Endothelial cell (in vitro differentiated cells): ENCODE data around the gene PPP1R26. TPM values are rescaled to one million over a fixed set of nuclear protein-coding genes. Genes with fewer than 3 reads are reported as not detected.

ENCODE experiments used
- DNase-seq: peaks from one replicate; pipeline ENCODE4 v3.0.0; 2021; ENCODE audit warnings: low spot score
- H3K27ac Mint-ChIP-seq: one replicate; pipeline ENCODE4 v1.8.0; 2021; ENCODE audit warnings: mixed read lengths, inconsistent platforms; ENCODE audit not compliant: unreplicated experiment
- H3K27me3 Mint-ChIP-seq: one replicate; pipeline ENCODE4 v1.8.0; 2021; ENCODE audit warnings: mild to moderate bottlenecking, moderate library complexity, mixed read lengths, inconsistent platforms; ENCODE audit not compliant: unreplicated experiment
- H3K36me3 Mint-ChIP-seq: one replicate; pipeline ENCODE4 v1.8.0; 2021; ENCODE audit warnings: mild to moderate bottlenecking, low read depth, mixed read lengths, inconsistent platforms; ENCODE audit not compliant: unreplicated experiment
- H3K4me1 Mint-ChIP-seq: one replicate; pipeline ENCODE4 v1.8.0; 2021; ENCODE audit warnings: mild to moderate bottlenecking, mixed read lengths, inconsistent platforms; ENCODE audit not compliant: unreplicated experiment
- H3K4me3 Mint-ChIP-seq: one replicate; pipeline ENCODE4 v1.8.0; 2021; ENCODE audit warnings: mild to moderate bottlenecking, mixed read lengths, inconsistent platforms; ENCODE audit not compliant: unreplicated experiment
- H3K9me3 Mint-ChIP-seq: one replicate; pipeline ENCODE4 v1.8.0; 2021; ENCODE audit warnings: mixed read lengths, inconsistent platforms; ENCODE audit not compliant: unreplicated experiment
- total RNA-seq: library from RNA; stranded (reverse); fragmentation: NEBNext Ultra II Directional; extraction: Animal tissue kit (Norgen Biotek cat#: 25700); gene quantifications from one replicate; pipeline ENCODE4 v1.2.1, GENCODE V29; 2021; ENCODE audit not compliant: unreplicated experiment
- TF ChIP-seq, protein P1 (sequence below): fragments of 200-600 bp; sonication (generic); IDR thresholded peaks from one replicate; pipeline ENCODE4 v1.5.0; 2021; ENCODE audit warnings: antibody characterized with exemption; ENCODE audit not compliant: unreplicated experiment

The PPP1R26 gene
- total RNA-seq, 1 donor from 2014 or later: 21.5 TPM

GRCh38 chr9:135523521-135524129 is 44.0 kb downstream of the PPP1R26 start:
- Mint-ChIP-seq H3K9me3 (no peaks in the 10 kb centered on the region), H3K27me3 (no peaks in the 10 kb centered on the region), H3K36me3 (no peaks in the 10 kb centered on the region), H3K27ac (no peak overlapping the region), H3K4me3 (no peak overlapping the region), H3K4me1 (peaks cover 4% of the 10 kb centered on the region)
- DNase-seq: no peak
- TF ChIP-seq, protein P1, sequence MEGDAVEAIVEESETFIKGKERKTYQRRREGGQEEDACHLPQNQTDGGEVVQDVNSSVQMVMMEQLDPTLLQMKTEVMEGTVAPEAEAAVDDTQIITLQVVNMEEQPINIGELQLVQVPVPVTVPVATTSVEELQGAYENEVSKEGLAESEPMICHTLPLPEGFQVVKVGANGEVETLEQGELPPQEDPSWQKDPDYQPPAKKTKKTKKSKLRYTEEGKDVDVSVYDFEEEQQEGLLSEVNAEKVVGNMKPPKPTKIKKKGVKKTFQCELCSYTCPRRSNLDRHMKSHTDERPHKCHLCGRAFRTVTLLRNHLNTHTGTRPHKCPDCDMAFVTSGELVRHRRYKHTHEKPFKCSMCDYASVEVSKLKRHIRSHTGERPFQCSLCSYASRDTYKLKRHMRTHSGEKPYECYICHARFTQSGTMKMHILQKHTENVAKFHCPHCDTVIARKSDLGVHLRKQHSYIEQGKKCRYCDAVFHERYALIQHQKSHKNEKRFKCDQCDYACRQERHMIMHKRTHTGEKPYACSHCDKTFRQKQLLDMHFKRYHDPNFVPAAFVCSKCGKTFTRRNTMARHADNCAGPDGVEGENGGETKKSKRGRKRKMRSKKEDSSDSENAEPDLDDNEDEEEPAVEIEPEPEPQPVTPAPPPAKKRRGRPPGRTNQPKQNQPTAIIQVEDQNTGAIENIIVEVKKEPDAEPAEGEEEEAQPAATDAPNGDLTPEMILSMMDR: no peak

DNA sequence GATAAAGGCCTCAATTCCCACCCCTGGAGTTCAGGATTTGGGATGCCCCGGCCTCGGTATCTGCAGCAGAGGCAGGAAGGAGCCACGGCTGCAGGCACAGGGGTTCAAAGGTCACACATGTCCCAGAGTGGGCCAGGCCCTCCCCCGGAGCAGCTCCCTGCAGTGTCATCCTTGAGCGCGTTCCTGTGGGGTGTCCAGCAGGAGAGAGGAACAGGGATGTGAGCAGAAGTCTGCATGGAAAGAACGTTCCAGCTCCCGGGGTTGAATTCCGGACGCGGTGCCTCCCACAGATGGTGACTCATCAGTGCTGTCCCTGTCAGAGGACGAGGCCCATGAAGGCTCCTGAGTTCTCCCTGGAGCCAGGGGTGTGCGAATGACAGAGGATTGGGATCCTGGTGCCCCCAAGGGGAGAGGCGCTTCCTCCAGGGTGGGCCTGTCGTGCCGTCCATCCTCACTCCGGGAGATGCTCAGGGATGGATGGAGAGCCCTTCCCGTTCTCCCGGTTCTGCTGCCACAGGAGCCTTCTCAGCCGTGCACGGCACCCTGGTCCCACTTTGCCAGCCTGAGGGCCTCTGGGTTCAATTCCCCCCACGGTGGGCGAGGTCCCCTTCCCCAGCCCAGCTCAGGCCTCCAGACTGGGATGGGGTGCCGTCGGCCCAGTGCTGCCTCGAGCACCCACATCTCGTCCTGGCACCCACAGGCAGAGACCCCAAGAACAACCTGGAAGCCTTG is 44.7 kb downstream of the PPP1R26 start:
- no peaks in the 10 kb centered on the region for H3K27me3 Mint-ChIP-seq

GRCh38 chr9:135525241-135526088 is 45.9 kb downstream of the PPP1R26 start:
- no peaks in the 10 kb centered on the region for H3K27me3 Mint-ChIP-seq

More for the DNA sequence above, 44.7 kb downstream of the PPP1R26 start:
- Mint-ChIP-seq H3K4me3 (no peak overlapping the region), H3K27ac (no peak overlapping the region), H3K9me3 (no peaks in the 10 kb centered on the region), H3K4me1 (peaks cover 4% of the 10 kb centered on the region), H3K36me3 (no peaks in the 10 kb centered on the region)
- TF ChIP-seq, protein P1: no peak
- DNase-seq: no peak

DNA sequence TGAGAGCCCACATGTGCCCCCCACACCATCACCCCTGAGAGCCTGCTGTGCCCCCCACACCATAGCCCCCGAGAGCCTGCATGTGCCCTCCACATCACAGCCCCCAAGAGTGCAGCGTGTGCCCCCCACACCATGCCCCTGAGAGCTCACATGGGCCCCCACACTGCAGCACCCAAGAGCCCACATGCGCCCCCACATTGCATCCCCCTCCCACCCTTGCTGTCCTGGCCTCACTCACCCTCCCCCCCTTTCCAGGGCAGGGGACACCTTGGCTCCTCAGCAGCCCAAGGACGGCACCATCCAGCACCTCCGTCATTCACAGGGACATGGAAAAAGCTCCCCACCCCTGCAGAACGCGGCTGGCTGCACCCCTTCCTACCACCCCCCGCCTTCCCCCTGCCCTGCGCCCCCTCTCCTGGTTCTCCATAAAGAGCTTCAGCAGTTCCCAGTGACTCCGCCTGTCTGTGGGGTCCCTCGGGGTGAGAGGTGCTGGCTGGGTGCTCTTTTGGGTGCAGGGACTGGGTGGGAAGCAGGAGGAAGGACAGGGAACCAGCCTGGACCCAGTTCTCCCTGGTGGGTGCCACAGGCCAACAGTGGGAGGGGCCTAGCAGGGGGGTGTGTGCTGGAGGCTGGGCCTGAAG is 46.6 kb downstream of the PPP1R26 start:
- TF ChIP-seq, protein P1: no peak
- no peaks in the 10 kb centered on the region for H3K36me3 Mint-ChIP-seq
- H3K9me3 Mint-ChIP-seq: no peaks in the 10 kb centered on the region
- no peak for DNase-seq
- peaks cover 4% of the 10 kb centered on the region for H3K4me1 Mint-ChIP-seq
- H3K27me3 Mint-ChIP-seq: no peaks in the 10 kb centered on the region
- no peak overlapping the region for H3K27ac Mint-ChIP-seq
- no peak overlapping the region for H3K4me3 Mint-ChIP-seq

More at GRCh38 chr9:135525241-135526088, 45.9 kb downstream of the PPP1R26 start:
- DNase-seq: no peak
- H3K4me1 Mint-ChIP-seq: peaks cover 4% of the 10 kb centered on the region
- TF ChIP-seq, protein P1: no peak
- no peak overlapping the region for H3K4me3 Mint-ChIP-seq
- no peaks in the 10 kb centered on the region for H3K36me3 Mint-ChIP-seq
- no peaks in the 10 kb centered on the region for H3K9me3 Mint-ChIP-seq
- H3K27ac Mint-ChIP-seq: no peak overlapping the region
